GM18907 (cell line): ENCODE measurements around the gene NPC1.

ENCODE experiments used
- ATAC-seq: cut with Tn5 transposase; IDR thresholded peaks from one replicate; pipeline ENCODE4 v1.9.1; 2021; ENCODE audit warnings: mild to moderate bottlenecking, moderate library complexity; ENCODE audit not compliant: unreplicated experiment

Gene NPC1

DNA sequence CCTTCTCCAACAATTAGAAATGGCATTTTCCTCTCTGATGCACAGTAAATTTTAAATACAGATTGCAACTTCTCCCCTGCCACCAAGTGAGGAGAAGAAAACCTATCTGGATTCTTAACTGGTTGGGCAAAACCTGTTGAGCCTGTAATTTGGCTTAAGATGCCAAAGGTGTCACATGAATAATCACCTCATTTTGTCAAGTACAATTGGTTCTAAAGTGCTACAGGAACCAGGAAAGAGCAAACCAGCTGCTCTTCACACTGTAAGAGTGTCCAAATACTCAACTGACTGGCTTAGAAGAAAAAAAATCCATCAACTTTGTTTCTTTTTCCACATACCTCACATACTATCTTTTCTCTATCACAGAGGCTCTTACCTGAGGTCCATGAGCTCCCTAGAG, 35.4 kb downstream of the NPC1 start:
- no peak for ATAC-seq

DNA sequence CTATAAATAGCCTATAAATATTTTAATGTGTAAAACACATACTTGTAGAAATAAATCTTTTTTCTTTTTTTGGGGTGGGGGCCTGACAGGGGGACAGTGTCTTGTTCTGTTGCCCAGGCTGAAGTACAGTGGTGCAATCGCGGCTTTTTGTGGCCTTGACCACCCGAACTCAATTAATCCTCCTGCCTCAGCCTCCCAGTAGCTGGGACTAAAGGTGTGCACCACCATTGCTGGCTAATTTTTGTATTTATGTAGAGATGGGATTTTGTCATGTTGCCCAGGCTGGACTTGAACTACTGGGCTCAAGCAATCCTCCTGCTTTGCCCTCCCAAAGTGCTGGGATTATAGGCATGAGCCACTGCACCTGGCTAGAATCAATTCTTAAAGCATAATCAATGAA, 37.6 kb downstream of the NPC1 start:
- no peak for ATAC-seq

DNA sequence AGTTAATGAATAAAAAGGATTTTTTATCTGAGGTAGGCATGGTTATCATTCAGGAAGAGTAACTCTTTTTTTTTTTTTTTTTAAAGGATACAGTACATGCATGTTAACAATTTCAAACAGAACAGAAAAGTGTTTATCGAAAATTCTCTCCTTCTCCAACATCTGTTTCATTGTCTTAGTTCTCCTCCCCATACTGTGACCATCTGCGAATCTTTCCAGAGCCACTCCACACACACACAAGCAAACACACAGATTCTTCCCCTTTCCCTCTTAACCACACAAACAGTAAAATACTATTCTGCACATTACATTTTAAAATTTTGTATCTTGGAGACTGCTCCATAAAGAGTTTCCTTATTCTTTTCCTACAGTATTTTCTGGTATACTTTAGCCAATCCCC, 38.0 kb downstream of the NPC1 start:
- no peak for ATAC-seq

DNA sequence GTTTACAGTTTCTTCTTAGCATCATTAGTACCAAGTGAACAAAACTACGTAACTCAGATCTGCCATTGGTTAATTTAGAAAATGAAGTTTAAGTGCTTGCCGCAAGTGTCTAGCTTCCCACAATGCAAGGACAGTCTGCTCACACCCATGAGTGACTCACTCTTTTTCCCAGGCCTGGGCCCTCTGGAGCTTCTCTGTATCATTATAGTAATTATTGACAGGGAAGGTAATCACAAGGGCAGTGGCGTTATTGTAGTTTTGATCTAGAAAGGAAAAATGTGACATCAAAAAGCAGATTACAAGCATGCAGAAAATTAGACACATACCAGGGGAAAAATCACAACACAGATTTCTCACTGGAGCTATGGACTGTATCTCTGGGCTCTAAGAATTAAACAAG, 38.5 kb downstream of the NPC1 start:
- ATAC-seq = no peak

DNA sequence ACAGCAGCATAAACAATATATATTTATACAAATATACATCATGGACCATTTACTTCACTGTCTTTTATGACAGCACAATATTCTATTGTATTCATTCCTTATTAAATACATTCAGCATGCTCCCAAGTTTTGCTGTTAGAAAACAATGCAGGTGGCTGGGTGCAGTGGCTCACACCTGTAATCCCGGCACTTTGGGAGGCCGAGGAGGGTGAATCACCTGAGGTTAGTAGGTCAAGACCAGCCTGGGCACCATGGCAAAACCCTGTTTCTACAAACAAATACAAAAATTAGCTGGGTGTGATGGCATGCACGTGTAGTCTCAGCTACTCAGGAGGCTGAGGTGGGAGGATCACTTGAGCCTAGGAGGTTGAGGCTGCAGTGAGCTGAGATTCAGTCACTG, 39.0 kb downstream of the NPC1 start:
- ATAC-seq = no peak

DNA sequence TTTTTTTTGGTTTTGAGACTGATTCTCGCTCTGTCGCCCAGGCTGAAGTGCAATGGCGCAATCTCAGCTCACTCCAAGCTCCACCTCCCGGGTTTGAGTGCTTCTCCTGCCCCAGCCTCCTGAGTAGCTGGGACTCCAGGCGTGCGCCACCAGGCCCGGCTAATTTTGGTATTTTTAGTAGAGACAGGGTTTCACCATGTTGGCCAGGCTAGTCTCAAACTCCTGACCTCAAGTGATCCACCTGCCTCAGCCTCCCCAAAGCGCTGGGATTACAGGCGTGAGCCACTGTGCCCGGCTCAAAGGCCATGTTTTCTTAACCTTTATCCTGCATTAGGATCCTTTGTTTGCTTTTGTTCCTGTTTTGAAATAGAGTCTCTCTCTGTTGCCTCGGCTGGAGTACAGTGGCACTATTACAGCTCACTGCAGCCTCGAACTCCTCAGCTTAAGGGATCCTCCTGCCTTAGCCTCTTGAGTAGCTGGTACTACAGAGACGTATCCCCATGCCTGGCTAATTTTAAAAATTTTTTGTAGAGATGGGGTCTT, 41.0 kb downstream of the NPC1 start:
- ATAC-seq = no peak

DNA sequence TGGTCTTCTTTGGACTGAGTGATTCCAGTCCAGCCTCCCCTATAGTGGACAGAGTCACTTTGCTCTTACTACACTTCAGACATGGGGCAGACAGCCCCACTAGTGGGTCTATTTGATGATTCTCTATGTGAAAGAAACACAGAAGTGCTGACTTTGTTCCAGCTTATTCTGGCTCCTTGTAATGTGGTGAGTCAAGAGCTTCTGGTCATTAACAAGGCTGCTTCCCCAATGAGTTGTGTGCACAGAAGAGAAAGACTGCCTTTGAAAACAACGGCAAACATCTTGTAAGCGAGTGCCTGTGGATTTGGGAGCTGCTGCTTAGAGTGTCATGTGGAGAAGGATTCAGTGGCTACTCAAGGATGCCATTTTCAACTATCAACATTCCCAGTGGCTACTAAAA, 43.8 kb downstream of the NPC1 start:
- ATAC-seq = no peak

DNA sequence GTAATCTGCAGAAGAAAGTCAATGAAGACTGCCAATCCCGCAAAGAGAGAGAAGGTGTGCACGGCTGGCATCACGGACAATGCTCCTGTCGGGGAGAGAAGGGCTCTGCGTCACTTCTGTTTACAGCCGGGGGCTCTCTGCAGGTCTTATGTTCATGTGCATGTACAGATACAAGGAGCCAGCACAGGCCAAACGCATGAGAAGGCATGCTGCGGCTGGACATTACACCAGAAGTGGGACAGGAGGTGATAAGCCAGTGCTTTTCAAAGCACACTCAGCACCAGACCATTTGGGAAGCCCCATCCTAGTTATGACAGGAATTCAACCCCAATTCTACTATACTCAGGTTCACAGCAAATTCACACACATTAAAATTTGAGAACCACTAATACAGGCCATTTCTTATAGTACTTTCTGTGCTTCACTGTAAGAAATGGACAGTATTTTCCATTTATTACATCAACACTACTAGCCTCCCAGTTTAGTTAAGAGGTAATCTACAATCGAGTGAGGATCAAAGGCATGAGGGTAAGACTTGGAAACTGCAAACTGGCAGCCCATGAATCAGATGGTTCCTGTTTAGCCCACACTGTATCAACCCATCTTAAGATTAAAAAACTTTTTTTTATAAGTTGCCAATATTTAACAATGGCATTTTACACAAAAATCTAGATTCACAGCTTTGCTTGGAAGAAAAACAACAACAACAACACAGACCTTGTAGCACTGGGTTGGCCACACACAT, 44.8 kb downstream of the NPC1 start:
- no peak for ATAC-seq

DNA sequence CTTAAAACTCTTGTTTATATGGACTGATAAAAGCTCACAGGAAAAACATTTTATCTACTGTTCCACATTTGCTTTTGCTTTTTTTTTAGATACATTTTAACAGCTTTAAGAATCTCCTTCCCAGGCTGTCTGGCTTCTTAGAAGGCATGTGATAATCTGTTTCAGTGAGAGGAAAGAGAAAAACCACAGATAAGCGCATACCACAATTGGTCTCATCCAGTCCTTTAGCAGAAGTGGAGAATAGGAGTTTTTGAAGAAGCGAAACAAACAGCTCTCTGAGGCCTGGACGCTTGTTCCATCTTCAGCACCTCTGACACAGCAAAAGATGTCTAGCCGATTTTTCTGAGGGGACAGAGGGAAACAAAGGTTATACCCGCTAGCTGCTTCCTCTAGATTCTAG, 45.4 kb downstream of the NPC1 start:
- peak; percentile 58 for ATAC-seq

DNA sequence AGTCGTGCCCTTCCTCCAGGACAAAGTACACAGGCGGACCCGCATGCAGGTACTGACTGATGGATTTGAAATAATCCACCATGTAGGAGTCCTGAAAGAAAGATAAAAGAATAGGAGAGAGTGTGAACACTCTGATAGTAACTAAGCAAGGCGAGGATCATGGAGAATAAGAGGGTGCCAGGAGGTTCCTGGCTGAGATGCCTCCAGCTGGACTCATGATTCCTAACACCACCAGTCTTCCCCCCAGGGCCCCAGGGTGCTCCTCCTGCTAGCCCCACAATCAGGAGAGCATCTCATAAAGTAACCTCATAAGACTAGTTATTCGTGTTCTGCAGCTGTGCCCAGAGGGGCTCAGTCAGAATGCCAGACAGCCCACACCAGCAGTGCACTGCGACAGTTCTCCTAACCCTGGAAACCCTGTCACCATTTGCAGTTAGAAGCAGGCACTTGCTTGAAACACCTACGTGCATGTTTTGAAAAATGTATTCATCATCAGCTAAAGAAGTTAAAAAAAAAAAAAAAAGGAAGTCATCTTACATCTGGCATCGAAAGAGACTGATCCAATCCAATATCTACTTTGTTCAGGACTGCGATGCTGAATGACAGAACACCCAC, 46.3 kb downstream of the NPC1 start:
- no peak for ATAC-seq

DNA sequence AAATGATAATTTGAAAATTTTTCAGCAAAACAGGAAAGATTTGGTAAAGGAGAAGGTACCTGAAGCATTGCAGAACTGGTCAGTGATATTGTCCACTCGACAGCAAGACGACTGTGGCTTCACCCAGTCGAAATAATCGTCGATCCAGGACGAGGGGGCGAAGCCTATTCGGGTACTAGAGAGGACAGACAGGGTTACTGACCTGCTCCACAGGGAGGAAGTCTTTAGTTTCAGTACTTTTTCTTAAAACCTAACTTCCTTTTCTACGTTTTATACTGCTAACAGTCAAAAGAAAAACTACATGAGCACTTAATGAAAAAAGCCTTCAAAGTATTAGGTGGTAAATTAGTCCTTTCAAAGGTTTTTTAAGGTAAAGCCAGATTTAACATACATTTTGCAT, 47.0 kb downstream of the NPC1 start:
- ATAC-seq = no peak

DNA sequence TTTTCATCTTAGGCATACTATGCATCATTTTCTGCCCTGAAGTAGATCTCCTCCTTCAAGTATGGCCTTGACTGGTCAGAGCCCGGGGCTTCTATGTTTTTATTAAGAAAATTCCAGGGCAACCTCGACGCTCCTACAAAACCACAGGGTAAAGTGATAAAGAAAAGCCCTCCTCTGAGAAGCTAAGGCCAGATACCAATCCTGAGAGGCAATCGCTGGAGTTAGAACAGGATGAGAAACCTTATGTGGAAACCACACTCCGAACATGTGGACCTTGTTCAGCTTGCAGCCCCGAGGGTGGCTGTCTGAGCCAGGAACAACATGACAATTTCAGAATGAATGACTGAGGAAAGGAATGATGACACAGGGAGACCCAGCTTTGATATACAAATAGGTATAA, 47.4 kb downstream of the NPC1 start:
- no peak for ATAC-seq

DNA sequence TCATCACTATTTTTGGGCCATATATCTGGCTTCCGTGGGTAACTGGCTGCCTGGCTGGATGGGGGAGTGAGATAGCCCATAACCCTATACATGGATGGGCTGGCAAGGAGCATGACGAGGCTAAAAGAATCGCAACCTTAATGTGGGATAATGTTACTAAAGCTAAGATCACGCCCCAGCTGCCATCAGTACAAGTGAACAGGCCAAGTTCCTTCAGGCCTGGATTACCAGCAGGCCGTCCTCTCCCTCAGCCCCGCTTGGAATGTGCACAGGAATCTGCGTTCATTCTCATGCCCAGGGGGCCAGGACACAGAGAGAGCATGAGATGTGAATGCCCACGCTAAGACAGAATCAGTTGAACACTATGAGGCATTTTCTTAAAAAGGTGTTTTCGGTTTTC, 48.3 kb downstream of the NPC1 start:
- ATAC-seq = no peak

DNA sequence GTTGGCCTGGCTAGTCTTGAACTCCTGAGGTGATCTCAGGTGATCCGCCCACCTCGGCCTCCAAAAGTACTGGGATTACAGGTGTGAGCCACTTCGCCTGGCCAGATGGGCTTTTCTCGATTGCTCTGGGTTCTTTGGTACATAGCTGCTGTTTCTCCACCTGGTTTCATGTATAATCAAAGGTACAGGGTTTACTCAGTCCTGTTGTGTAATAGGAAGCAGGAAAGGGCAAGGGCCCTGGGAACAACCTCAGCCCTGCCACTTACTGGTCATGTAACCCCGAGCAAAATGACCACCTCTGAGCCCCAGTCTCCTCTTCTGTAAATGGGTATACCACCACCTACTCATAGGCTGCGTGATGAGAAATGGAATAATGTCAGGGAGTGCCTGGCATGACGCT, 49.0 kb downstream of the NPC1 start:
- ATAC-seq = no peak

DNA sequence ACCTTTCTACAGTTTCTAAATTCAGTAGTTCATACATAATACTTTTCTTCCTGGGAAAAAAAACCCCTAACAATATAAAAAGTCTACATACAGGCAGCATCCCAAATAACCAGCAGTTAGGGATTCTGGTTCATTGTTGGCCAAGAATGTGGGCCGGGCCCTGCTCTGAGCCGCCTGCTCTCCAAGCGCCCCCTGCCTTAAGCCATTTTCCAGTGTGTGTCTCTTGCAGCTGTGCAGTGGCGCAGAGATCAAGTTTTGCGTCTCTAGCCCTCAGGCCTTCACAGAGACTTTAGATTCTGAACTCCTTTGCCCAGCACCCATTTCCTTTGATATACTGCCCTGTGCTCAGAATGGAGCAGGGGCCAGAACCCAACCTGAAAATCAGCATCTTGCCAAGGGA, 50.1 kb downstream of the NPC1 start:
- no peak for ATAC-seq

DNA sequence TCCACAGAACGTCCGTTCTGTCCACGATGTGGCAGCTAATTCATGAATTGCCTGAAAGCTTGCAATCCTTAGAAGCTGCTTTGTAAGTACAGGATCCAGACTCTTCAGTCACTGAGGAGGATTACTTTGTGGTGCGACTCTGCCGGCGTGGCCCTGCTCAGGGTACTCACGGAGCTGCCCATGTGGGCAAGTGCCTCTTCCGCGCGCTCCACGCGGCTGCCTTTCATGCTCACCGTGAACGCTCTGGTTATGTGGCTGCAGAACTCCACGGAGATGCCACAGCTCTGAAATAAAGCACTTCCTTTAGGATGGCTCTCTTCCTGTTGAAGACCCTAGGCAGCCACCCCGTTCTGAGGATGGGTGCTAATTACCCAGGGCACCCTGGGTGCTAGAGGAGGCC, 52.0 kb downstream of the NPC1 start:
- ATAC-seq = no peak

DNA sequence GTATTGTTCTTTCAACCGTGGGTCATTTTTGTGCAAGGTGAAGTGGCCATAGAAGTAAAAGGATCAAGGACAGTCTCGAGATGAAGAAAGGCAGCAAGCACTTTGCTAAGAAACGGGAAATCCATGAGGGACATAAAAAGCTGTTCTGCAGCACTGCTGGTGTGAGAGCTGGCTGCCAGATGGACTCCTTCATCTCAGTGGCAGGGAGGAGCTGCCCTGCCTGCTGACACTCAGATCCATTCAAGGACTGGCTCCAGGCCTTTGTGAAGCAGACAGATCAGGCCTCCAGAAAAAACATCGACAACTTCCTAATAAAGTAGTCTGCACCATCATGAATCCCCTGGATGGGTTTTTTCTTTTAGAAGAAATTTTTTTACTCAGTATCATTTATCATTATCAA, 53.5 kb downstream of the NPC1 start:
- no peak for ATAC-seq

DNA sequence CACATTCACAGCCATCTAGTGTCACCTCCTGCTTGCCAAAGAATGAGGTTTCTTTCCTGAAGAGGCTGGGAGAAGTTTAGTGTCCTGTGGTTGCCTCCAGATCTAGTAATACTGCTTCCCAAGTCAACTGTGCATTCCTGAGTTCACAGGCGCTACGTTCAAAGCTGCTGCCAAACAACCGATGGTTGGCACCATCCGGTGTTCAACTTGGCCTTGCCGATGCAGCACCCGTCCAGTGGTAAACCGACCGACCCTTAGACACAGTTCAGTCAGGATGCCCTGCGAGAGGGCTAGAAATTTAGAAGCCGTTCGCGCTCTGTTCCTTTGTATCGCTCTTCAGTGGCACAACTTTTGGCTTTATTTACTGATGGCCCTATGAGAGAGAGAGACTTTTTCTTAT, 54.4 kb downstream of the NPC1 start:
- ATAC-seq = no peak

DNA sequence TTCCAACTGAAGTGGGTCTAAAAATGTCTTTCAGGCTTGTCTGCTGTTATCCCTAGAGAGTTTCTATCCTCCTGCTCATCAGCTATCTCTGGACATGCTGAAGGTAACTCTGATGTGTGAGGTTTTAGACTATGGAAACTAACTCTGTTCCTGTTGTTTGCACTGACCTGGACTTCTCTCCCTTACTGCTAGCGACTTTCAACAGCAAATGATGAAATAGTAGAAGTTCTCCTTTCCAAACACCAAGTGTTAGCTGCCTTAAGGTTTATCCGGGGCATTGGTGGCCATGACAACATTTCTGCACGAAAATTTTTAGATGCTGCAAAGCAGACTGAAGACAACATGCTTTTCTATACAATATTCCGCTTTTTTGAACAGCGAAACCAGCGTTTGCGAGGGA, 56.1 kb downstream of the NPC1 start:
- ATAC-seq = no peak

DNA sequence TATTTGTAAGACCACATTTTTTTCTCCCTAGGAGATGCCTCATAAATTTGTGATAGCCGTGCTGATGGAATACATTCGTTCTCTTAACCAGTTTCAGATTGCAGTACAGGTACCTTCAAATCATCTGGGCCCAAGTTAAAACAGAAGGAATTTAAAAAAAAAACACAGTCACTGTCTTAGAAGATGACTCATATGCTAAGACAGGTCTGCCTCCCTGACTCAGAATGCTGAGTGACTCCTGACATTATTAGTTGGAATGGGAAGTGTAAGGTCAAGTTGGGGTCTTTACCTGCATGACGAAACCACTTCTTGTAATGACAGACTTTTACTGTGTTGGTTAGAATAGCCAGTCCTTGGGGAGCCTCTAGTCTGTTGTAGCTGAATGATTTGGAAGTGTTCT, 56.7 kb downstream of the NPC1 start:
- no peak for ATAC-seq

DNA sequence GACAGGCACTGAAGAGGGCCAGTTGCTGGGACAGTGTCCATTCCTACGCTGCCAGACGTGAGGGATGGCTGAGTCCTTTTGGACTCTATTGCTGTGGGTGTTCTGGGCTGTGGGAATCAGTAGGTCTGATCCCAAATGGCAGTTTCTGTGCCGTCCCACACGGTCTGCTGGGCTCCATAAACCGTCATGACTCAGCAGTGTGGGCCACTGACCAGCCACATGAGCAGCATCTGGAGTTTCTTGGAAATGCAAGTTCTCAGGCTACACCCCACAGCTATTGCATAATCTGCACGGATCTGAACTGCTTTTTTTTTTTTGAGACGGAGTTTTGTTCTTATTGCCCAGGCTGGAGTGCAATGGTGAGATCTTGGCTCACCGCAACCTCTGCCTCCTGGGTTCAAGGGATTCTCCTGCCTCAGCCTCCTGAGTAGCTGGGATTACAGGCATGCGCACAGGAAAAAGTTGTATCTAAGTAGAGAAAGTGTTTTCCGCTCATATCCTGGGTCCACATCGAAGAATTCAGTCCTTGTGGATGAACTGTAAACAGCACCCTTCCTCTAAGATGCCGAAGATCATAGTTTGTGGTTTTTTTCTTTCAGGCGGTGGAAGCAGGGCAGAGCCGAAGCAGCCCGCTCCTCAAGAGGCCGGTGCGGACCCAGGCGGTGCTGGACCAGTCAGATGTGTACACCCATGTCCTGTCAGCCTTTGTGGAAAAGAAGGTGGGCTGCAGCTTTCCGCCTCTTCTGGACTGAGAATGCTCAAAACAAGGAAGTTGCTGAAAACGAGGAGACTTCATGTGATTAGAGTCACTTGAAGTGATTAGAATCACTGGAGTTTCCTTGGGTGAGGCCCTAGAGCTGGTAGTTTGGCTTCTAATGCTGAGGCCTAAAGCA, 57.5 kb downstream of the NPC1 start:
- no peak for ATAC-seq
